Erythroblast (primary cell): ENCODE data around the gene ZNF219.
"Not testable (repeated sequence)": the region's sequence is repeated elsewhere in the genome, so short reads cannot be mapped to it uniquely, and the experiment has no call there.

Experiments
- GATA1 ChIP-seq: IDR thresholded peaks from 2 replicates; pipeline ENCODE4 v1.6.1; 2011; ENCODE audit warnings: low read depth, mild to moderate bottlenecking, control low read depth, low read length, moderate library complexity
- POLR2A ChIP-seq: IDR thresholded peaks from 2 replicates; pipeline ENCODE4 v1.6.1; 2011; ENCODE audit warnings: mild to moderate bottlenecking, low read length

GRCh38 chr14:21040941-21041340, 57.5 kb downstream of the ZNF219 start:
- TF ChIP-seq POLR2A, GATA1: not testable (repeated sequence)
